RWPE1 (cell line): ENCODE data around the gene CRTAC1.

Experiments
- CTCF ChIA-PET: fragments of 350-600 bp; sonication (Branson Sonifier 250); formaldehyde crosslinking; extraction: SDS; loops from one replicate; lab custom pipeline; 2021; lab: Yijun Ruan, JAX
- POLR2A ChIA-PET: fragments of 400-600 bp; formaldehyde crosslinking; extraction: SDS; loops from one replicate; lab custom pipeline; 2020; ENCODE audit warnings: antibody characterized with exemption; ENCODE audit not compliant: low non-redundant PET; lab: Yijun Ruan, JAX
- DNase-seq: peaks from one replicate; pipeline ENCODE4 v3.0.0; 2012; ENCODE audit warnings: low spot score
- H3K27ac ChIP-seq: fragments of 450-650 bp; 2 replicates; pipeline ENCODE4 v1.5.1; 2017
- CTCF ChIP-seq: fragments of 450-650 bp; conservative IDR thresholded peaks from 2 replicates; pipeline ENCODE4 v1.5.1; 2017; ENCODE audit warnings: low read depth, mild to moderate bottlenecking

The CRTAC1 gene

GRCh38 chr10:98012644-98013043 is 17.8 kb downstream of the CRTAC1 start:
- TF ChIP-seq CTCF = no peak
- POLR2A ChIA-PET = no interaction called here
- no peak for DNase-seq
- no peak overlapping the region for H3K27ac ChIP-seq
- CTCF ChIA-PET = interaction anchor here (0.6 kb wide), 1 partner anchor 98 kb away, joined by 3 read pairs; no protein-coding TSS in a partner anchor

- DNase-seq = no peak
- CTCF ChIA-PET = interaction anchor here (0.6 kb wide), 1 partner anchor 142 kb away, joined by 3 read pairs; no protein-coding TSS in a partner anchor
Observed at GRCh38 chr10:98010939-98011685, 19.3 kb downstream of the CRTAC1 start.

GRCh38 chr10:98006266-98006665 is 24.2 kb downstream of the CRTAC1 start:
- DNase-seq = no peak
- H3K27ac ChIP-seq = no peak overlapping the region
- ChIA-PET CTCF (no interaction called here), POLR2A (no interaction called here)
- no peak for TF ChIP-seq CTCF

More at GRCh38 chr10:98010939-98011685, 19.3 kb downstream of the CRTAC1 start:
- no peak for TF ChIP-seq CTCF
- POLR2A ChIA-PET = no interaction called here
- H3K27ac ChIP-seq = no peak overlapping the region

DNA sequence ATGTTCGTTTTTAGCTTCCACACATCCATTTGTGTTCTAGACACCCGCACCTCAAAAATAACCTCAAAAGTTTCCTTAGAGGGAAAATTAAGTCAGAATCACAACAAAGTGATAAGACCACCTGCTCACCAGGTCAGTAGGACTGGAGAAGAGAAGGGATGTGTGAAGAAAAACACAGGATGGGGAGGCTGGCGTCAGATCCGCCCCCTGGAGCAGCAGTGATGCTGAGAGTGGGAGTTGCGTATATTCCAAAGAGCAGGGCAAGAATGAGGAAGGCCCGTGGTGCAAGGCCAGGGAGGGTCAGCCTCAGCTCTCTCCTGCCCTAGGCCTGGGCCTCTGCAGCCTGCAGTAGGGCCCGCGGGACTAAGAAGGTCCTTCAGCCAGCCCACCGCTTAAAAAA is 28.7 kb downstream of the CRTAC1 start:
- no peak overlapping the region for H3K27ac ChIP-seq
- TF ChIP-seq CTCF = no peak
- CTCF ChIA-PET = no interaction called here
- no peak for DNase-seq
- POLR2A ChIA-PET = no interaction called here

GRCh38 chr10:98000346-98000745 is 30.1 kb downstream of the CRTAC1 start:
- no peak overlapping the region for H3K27ac ChIP-seq
- no peak for TF ChIP-seq CTCF
- POLR2A ChIA-PET = no interaction called here
- no peak for DNase-seq
- CTCF ChIA-PET = interaction anchor here (0.6 to 1.2 kb wide), 2 partner anchors 23 to 86 kb away, joined by 3 read pairs; no protein-coding TSS in a partner anchor

- no peak for DNase-seq
- POLR2A ChIA-PET = no interaction called here
- CTCF ChIA-PET = interaction anchor here (0.6 to 1.2 kb wide), 3 partner anchors 23 to 998 kb away, joined by 3 read pairs; no protein-coding TSS in a partner anchor
- H3K27ac ChIP-seq = no peak overlapping the region
- TF ChIP-seq CTCF = no peak
Observed at GRCh38 chr10:97999923-98000248, 30.5 kb downstream of the CRTAC1 start.
